Stimulated activated CD8-positive, alpha-beta memory T cell treated with anti-CD3 and anti-CD28 coated beads, Interleukin-7, amount 100 ng/mL, for 48 hours (primary cell): ENCODE results near the gene CCDC14.
"Not testable (repeated sequence)": the region's sequence is repeated elsewhere in the genome, so short reads cannot be mapped to it uniquely, and the experiment has no call there.

Experiments used
- DNase-seq, 2 donors: peaks; one replicate each; pipeline ENCODE4 v3.0.0-alpha.2; 2020; ENCODE audit warnings: low read depth in 1 of 2; ENCODE audit errors: extremely low read depth in 1 of 2

CCDC14 gene

GRCh38 chr3:123966799-123967198, 5.8 kb upstream of the CCDC14 start:
- not testable (repeated sequence) for DNase-seq

DNA sequence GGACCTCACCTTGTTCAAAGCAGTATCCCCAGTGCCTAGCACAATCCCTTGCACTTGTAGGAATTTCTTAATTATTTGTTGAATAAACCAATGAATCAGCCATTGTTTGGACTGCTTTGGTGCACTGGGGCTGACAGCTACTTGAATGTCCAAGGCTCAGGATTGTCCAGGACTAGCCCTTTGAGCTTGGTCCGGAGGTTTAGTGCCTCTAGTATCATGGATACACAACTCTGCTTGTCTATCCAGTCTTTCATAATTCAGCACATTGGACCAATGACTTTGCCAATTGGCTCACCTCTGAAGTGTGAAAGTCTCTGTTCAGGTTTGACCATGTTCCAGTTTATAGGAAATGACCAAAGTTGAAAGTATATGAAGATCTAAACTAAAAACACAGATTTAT, 3.8 kb upstream of the CCDC14 start:
- not testable (repeated sequence) for DNase-seq

GRCh38 chr3:123961508-123961856, 453 bp upstream of the CCDC14 start:
- no peak for DNase-seq

DNA sequence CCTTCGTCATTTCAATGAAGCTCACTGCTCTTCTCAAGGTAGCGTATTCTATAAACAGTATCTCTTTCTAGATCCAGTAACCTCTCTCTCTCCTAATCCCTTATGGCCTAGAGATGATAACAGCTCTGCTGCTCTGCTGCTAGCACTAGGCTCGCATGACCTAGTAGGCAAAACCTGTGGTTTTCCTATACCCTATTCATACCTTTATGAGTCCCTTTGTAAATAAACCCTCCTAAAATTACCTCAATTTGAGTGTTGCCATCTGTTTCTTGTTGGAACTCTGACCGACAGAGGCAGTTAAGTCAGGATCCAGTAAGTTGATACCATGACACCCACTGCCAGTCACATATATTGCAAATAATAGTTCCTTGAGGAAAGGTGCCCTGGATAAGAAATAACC, 7.3 kb downstream of the CCDC14 start:
- no peak for DNase-seq

DNA sequence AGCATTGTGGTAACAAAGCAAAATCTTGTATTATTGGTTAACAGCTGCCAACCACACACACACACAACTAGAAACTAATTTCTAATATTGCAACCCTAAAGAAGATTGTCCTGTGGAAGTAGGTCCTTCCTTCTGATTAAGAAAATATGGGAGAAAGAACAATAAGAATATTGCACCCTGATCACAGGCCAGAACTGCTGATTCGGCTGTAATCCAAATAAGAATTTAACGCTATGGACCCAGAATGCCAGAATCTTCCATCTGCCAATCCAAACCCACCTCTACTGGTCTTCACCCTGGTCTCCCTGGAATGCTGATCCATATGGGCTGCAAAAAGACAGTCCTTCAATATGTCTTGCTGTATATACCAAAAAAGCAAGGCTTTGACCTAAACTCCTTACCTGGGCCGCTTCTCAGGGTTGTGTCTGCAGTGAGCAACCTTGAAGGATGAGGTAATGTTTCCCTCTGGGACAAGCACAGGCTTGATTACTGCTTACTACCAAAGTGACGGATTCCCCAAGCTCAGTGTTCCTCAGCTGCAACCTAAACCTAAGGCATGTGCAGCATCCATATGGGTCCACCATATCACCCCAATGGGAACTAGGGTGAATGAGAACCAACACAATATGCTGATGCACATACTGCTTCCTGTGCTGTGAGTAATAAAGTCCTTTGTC, 8.0 kb downstream of the CCDC14 start:
- no peak for DNase-seq

DNA sequence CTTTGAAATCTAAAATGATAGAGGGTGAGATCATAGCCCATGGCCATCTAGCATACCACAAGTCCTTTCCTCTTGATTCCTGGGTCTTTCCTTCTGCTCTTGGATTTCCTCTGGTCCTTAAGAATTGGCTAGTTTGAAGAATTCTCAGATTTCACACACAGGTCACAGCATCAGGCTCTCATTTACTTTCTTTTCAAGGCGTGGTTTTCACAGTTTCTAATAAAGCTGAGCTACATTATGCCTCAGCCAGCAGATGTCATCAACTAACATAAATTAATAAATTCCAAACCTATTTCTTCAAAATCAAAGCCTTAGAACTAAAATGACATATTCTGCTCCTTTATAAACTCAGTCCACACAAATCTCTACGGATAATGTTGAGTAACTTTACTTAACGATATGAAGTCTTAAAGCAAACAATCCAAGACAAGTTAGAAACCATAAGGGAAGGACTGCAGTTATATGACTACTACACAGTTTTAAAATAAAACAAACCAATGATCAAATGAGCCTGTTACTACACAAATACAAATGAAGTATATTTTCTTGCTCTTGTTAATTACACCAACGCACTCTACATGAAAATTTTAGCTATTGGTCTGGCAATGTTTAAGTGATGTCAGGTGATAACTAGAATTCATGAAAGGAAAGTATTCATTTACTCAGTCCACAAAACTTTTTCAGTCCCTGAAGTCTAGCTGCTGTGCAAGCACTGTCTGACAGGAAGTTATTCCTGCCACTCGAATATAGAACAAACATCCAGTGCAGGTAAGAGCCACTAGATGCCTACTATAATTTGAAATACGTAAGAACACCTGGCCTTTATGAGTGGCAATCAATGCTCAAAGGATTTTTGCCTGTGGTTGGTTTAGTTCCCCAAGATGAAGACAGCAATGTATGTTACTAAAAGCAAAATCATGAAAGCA, 9.2 kb downstream of the CCDC14 start:
- no peak for DNase-seq

DNA sequence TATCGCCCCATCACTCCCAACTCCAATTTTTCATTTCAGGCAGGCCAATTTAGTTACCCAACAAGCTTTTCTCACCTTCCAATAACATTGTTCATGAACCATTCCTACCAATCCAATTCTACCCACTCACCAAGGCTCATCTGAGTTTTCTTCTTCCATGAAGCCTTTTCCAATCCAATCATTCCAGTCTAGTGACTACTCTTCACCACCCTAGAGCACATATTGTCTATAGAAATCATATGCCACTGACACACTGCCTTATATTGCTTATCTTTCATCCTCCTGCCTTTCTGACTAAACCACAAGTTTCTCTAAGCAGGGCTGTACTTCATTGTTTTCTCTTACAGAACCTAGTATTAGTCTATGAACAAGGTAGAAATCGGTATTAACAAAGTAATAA, 11.4 kb downstream of the CCDC14 start:
- DNase-seq = no peak

- no peak for DNase-seq
These were observed 12.6 kb downstream of the CCDC14 start for GRCh38 chr3:123948449-123948848.

GRCh38 chr3:123947482-123947881, 13.5 kb downstream of the CCDC14 start:
- no peak for DNase-seq

GRCh38 chr3:123941542-123941941, 19.5 kb downstream of the CCDC14 start:
- DNase-seq = no peak

- DNase-seq = no peak
These were observed 19.9 kb downstream of the CCDC14 start for GRCh38 chr3:123941121-123941520.

- DNase-seq = no peak
These were observed 21.3 kb downstream of the CCDC14 start for GRCh38 chr3:123939706-123940105.

GRCh38 chr3:123936400-123936799, 24.6 kb downstream of the CCDC14 start:
- no peak for DNase-seq

DNA sequence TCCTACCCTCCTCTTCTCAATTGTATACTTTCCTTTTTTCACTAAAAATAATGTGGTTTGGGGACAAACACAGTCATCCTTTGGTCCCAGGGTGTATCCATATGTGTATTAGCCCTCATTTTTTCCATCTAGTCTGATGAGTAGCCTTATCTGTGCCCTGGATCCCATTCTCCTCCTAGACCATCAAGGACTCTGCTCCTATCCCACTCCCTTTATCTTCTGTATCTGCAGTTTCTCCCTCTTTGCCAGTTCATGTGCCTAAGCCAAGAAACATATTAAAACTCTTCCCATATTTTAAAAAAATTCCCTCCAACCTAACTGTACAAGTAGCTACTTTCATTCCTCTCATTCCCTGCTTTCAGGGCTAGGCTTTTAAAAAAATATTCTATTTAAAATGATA, 25.2 kb downstream of the CCDC14 start:
- no peak for DNase-seq

DNA sequence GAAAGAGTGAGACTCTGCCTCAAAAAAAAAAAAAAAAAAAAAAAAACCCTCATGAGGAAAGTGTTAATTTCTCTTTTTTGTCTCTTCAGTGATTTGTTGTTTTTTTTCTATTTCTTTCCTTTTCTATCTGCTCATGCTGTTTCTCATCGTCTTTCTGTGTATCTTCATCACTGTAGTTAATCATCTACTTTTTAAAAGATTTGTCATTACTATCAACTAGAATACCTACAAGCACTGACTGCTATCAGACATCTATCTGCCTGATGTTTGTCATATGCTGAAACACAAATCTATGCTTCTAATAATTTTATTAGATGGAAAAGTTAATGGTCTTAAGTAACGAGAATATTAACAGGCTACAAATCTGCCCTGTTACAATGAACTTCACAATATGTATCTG, 26.8 kb downstream of the CCDC14 start:
- no peak for DNase-seq

GRCh38 chr3:123930445-123930844, 30.6 kb downstream of the CCDC14 start:
- no peak for DNase-seq

DNA sequence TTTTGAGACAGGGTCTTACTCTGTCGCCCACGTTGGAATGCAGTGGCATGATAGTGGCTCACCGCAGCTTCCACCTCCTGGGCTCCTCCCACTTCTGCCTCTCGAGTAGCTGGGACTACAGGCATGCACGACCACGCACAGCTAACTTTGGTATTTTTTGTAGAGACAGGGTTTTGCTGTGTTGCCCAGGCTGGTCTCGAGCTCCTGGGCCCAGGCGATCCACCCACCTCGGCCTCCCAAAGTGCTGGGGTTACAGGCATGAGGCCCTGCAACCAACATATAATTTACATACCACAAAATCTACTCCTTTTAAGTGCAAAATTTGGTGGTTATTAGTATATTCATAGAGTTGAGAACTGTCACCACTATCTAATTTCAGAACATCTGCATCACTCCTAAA, 31.7 kb downstream of the CCDC14 start:
- no peak for DNase-seq

GRCh38 chr3:123926396-123926795, 34.6 kb downstream of the CCDC14 start:
- no peak for DNase-seq

DNA sequence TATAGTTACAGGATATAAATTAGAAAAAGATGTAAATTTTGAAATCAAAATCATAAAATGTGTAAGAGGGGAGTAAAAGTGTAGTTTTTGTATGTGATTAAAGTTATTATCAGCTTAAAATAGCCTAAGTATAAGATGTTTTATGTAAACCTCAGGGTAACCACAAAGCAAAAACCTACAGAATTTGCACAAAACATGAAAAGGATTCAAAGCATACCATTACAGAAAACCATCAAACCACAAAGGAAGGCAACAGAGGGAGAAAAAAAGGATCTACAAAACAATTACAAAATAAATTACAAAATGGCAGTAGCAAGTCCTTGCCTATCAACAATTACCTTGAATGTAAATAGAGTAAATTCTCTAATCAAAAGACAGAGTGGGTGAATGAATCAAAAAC, 40.2 kb downstream of the CCDC14 start:
- no peak for DNase-seq

- no peak for DNase-seq
These were observed 40.6 kb downstream of the CCDC14 start for GRCh38 chr3:123920383-123920782.

GRCh38 chr3:123919353-123919752, 41.7 kb downstream of the CCDC14 start:
- no peak for DNase-seq

DNA sequence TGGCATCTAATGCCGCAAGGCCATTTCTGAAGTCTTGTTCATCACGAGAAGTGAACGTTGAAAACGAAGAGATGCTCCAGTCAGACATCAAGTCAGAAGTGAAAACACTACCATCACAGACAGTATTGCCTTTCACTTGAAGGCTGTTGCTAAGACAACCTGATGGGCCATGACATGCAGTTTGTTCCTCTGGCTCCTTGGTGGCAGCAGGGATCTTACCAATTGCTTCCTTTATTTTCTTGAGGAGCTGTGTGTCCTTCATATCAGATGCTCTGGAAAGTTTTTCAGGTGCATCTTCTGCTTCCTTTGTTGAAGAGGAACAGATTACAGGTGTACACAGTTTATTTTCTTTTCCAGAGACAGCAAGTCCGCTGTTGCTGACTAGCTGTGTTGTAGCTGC, 46.2 kb downstream of the CCDC14 start:
- no peak for DNase-seq
